Measurements from ENCODE around the gene ZCCHC7. TPM values are rescaled to one million over a fixed set of nuclear protein-coding genes. Genes with fewer than 3 reads are reported as not detected.

Gene ZCCHC7
- total RNA-seq, 1 experiment from 2014 or later = 31.2 TPM

GRCh38 chr9:37381094-37381741 is 260.8 kb downstream of the ZCCHC7 start:
- Histone ChIP-seq H3K9me3 (ENCODE audit: control insufficient read depth in 1 of 2, insufficient read depth in 1 of 2, low read depth in 1 of 2, low read length in 2 of 2) (no peaks in the 10 kb centered on the region; a peak in 1 of 4 replicates), H3K9me2 (ENCODE audit: insufficient read depth) (no peaks in the 10 kb centered on the region), H3K4me3 (replicated peaks in 1 of 2; ENCODE audit: low read depth in 1 of 2, low read length in 2 of 2) (no peak overlapping the region), H2AFZ (ENCODE audit: low read depth, low read length, poor library complexity, severe bottlenecking) (no peak overlapping the region), H3K27ac (ENCODE audit: low read depth, low read length) (no peak overlapping the region), H3K9ac (ENCODE audit: low read length) (no peak overlapping the region), H3K27me3 (ENCODE audit: insufficient read depth, low read length) (no peaks in the 10 kb centered on the region), H3K4me1 (ENCODE audit: control insufficient read depth in 1 of 2, insufficient read depth in 2 of 2, low read length in 2 of 2) (no peaks in the 10 kb centered on the region), H3K4me2 (ENCODE audit: low read length) (no peak overlapping the region), H3K79me2 (ENCODE audit: insufficient read depth, low read length) (no peaks in the 10 kb centered on the region), H4K20me1 (ENCODE audit: insufficient read depth) (no peaks in the 10 kb centered on the region), H3K36me3 (ENCODE audit: control insufficient read depth in 1 of 2, insufficient read depth in 2 of 2, low read length in 2 of 2) (no peaks in the 10 kb centered on the region)
- DNase-seq (ENCODE audit: low read depth, low spot score) (no peak), ATAC-seq (no peak)
- no TSS peak for BruUV-seq (replicated peaks)
- ChIA-PET POLR2A (no interaction called here), RAD21 (ENCODE audit: low non-redundant PET in 1 of 2, low total read pairs in 2 of 2, uncharacterized antibody in 2 of 2, unreplicated experiment in 2 of 2) (no interaction called here), CTCF (no interaction called here)
- no peak for TF ChIP-seq SRF (IDR thresholded peaks at IDR 0.05; ENCODE audit: low read depth)
- no peak for TF ChIP-seq ATF3 (IDR thresholded peaks at IDR 0.05)
- TF ChIP-seq CBX3 (IDR thresholded peaks at IDR 0.05; ENCODE audit: low read depth) = no peak
- no peak for TF ChIP-seq ZFX (IDR thresholded peaks at IDR 0.05)
- TF ChIP-seq SP1 (IDR thresholded peaks at IDR 0.05; ENCODE audit: low read depth) = no peak
- no peak for TF ChIP-seq REST (IDR thresholded peaks at IDR 0.05; ENCODE audit: low read depth)
- no peak for TF ChIP-seq POLR2A (IDR thresholded peaks at IDR 0.05; ENCODE audit: borderline replicate concordance, extremely low read depth, insufficient read depth, insufficient read length)
- TF ChIP-seq SIN3A (IDR thresholded peaks at IDR 0.05; ENCODE audit: low read depth) = no peak
- TF ChIP-seq TCF7L2 (IDR thresholded peaks at IDR 0.05; ENCODE audit: borderline replicate concordance, extremely low read depth, insufficient read depth, insufficient read length) = no peak
- no peak for TF ChIP-seq CEBPB (IDR thresholded peaks at IDR 0.05; ENCODE audit: low read depth)
- TF ChIP-seq EZH2phosphoT487 (IDR thresholded peaks at IDR 0.05; ENCODE audit: borderline replicate concordance) = no peak
- TF ChIP-seq EZH2 (IDR thresholded peaks at IDR 0.05) = no peak
- no peak for TF ChIP-seq POLR2AphosphoS5 (IDR thresholded peaks at IDR 0.05; ENCODE audit: low read depth, low read length)
- TF ChIP-seq CTCF (IDR thresholded peaks at IDR 0.05 in 2 of 3, conservative IDR thresholded peaks at IDR 0.05 in 1 of 3; ENCODE audit: borderline replicate concordance in 1 of 3, insufficient read depth in 1 of 3, low read depth in 2 of 3, low read length in 2 of 3) = no peak
- TF ChIP-seq ZNF274 (IDR thresholded peaks at IDR 0.05; ENCODE audit: low read depth, low read length) = no peak
- TF ChIP-seq YY1 (IDR thresholded peaks at IDR 0.05; ENCODE audit: extremely low read depth, insufficient replicate concordance, low read depth, low read length) = no peak
- no peak for TF ChIP-seq ZBTB33 (IDR thresholded peaks at IDR 0.05; ENCODE audit: extremely low read depth, insufficient replicate concordance, low read length)
- TF ChIP-seq RAD21 (IDR thresholded peaks at IDR 0.05; ENCODE audit: low read depth) = no peak
- no peak for TF ChIP-seq JUND (IDR thresholded peaks at IDR 0.05)
- no peak for TF ChIP-seq ELF1 (IDR thresholded peaks at IDR 0.05; ENCODE audit: borderline replicate concordance, low read depth)
- intact Hi-C loops (cut with micrococcal nuclease) = no loop called here

All from HCT116 (cell line).